Measurements from ENCODE around the gene CDH23.

Gene CDH23

DNA sequence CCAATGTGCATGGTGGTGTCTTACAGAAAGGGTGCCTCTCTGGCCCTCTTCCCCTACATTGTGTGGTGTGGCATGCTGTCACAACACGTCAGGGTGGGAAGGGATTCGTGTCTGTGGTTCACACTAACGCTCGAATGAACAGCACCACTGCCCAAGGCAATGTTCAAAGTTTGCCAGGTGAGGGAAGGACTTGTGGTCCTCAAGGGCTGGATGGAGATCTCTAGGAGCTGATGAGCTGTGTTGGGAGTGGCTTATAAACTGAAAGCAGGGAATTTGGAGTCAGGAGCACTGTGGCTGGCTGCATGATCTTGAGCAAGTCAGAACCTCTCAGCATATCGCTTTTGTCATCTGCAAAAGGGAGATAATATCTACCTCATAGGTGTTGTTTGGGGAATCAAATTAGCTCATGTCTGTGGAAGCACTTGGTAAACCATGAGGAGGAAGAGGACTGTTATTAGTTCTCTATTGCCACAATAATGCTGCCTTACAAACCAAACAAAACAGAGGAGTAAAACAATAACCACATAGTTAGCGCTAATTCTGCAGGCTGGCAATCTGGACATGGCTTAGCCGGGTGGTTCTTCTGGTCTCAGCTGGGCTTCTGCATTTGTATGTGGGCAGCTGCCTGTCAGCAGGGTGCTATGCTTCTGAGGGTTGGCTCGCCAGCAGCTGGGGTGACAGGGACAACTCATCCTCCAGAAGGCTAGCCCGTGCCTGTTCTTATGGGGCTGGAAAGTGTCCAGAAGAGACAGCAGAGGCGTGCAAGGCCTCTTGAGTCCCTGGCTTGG is 345.8 kb downstream of the CDH23 start:
- DNase-seq, result no peak
- Histone ChIP-seq H3K4me3 (ENCODE audit: low read length) (no peak overlapping the region), H3K9me3 (replicated peaks; ENCODE audit: insufficient read depth, low read length) (no peaks in the 10 kb centered on the region), H4K20me1 (ENCODE audit: insufficient read depth, low read length) (no peaks in the 10 kb centered on the region), H3K4me2 (ENCODE audit: low read depth, low read length) (no peak overlapping the region), H3K9me2 (replicated peaks; ENCODE audit: insufficient read depth, low read length) (no peaks in the 10 kb centered on the region), H2AFZ (ENCODE audit: low read length) (no peak overlapping the region), H3F3A (ENCODE audit: insufficient read depth, low read length) (0 out of 2 replicates have a peak, but pooled peaks cover under 1% of the 10 kb centered on the region), H3K9ac (ENCODE audit: low read length) (no peak overlapping the region), H3K36me3 (replicated peaks; ENCODE audit: insufficient read depth, low read length) (no peaks in the 10 kb centered on the region), H3K79me2 (ENCODE audit: low read length) (no peaks in the 10 kb centered on the region), H3K27ac (ENCODE audit: low read length) (no peak overlapping the region), H3K4me1 (ENCODE audit: low read length) (peaks cover 1% of the 10 kb centered on the region), H3K27me3 (replicated peaks; ENCODE audit: insufficient read depth, low read length) (no peaks in the 10 kb centered on the region)
- TF ChIP-seq, protein P1, sequence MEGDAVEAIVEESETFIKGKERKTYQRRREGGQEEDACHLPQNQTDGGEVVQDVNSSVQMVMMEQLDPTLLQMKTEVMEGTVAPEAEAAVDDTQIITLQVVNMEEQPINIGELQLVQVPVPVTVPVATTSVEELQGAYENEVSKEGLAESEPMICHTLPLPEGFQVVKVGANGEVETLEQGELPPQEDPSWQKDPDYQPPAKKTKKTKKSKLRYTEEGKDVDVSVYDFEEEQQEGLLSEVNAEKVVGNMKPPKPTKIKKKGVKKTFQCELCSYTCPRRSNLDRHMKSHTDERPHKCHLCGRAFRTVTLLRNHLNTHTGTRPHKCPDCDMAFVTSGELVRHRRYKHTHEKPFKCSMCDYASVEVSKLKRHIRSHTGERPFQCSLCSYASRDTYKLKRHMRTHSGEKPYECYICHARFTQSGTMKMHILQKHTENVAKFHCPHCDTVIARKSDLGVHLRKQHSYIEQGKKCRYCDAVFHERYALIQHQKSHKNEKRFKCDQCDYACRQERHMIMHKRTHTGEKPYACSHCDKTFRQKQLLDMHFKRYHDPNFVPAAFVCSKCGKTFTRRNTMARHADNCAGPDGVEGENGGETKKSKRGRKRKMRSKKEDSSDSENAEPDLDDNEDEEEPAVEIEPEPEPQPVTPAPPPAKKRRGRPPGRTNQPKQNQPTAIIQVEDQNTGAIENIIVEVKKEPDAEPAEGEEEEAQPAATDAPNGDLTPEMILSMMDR (IDR thresholded peaks at IDR 0.05; ENCODE audit: low read length), result no peak
- TF ChIP-seq EZH2 (optimal IDR thresholded peaks at IDR 0.05; ENCODE audit: low read depth, low read length), result no peak
- no peak for TF ChIP-seq EZH2phosphoT487 (IDR thresholded peaks at IDR 0.05; ENCODE audit: low read length)

DNA sequence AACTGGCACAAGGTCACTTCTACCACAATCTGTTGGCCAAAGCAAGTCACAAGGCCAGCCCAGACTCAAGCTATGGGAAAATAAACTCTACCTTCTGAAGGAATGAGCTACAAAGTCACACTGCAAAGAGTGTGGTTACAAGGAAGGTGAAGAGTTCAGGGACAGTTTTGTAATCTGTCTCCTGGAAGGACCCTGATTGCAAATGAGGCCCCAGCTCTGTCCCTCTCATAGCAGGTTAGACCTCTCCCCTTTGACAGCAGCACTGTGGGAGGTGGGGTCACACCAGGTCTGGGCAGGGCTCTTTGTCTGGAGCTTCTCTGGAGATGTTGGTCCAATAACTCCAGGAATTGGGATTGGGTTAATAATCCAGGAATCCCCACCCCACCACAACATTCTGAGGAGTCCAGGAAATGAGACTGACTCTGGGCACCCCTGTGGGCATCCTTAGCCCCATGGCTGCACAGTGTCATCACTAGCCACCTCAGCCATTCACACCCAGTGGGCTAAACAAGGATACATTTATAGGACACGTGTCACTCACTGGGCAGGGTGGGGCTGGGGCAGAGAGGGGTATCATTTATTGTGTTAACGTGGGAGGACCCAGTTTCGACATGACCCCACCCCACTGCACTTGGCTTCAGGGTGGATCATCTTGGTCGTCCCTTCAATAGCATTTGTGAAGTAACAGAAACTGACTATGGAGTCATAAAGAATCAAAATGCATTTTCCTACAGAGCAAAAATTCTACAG is 346.5 kb downstream of the CDH23 start:
- Histone ChIP-seq H3F3A (ENCODE audit: insufficient read depth, low read length) (peaks cover 8% of the 10 kb centered on the region; the same call in 1 of the 2 replicates), H4K20me1 (ENCODE audit: insufficient read depth, low read length) (no peaks in the 10 kb centered on the region), H3K27me3 (replicated peaks; ENCODE audit: insufficient read depth, low read length) (no peaks in the 10 kb centered on the region), H3K79me2 (ENCODE audit: low read length) (no peaks in the 10 kb centered on the region), H3K4me2 (ENCODE audit: low read depth, low read length) (no peak overlapping the region), H3K36me3 (replicated peaks; ENCODE audit: insufficient read depth, low read length) (no peaks in the 10 kb centered on the region), H2AFZ (ENCODE audit: low read length) (no peak overlapping the region), H3K4me3 (ENCODE audit: low read length) (no peak overlapping the region), H3K9me2 (replicated peaks; ENCODE audit: insufficient read depth, low read length) (no peaks in the 10 kb centered on the region), H3K27ac (ENCODE audit: low read length) (no peak overlapping the region), H3K4me1 (ENCODE audit: low read length) (peaks cover 9% of the 10 kb centered on the region), H3K9ac (ENCODE audit: low read length) (no peak overlapping the region), H3K9me3 (replicated peaks; ENCODE audit: insufficient read depth, low read length) (no peaks in the 10 kb centered on the region)
- no peak for DNase-seq
- TF ChIP-seq EZH2 (optimal IDR thresholded peaks at IDR 0.05; ENCODE audit: low read depth, low read length) (no peak), EZH2phosphoT487 (IDR thresholded peaks at IDR 0.05; ENCODE audit: low read length) (no peak)
- TF ChIP-seq, protein P1 (IDR thresholded peaks at IDR 0.05; ENCODE audit: low read length), result no peak

DNA sequence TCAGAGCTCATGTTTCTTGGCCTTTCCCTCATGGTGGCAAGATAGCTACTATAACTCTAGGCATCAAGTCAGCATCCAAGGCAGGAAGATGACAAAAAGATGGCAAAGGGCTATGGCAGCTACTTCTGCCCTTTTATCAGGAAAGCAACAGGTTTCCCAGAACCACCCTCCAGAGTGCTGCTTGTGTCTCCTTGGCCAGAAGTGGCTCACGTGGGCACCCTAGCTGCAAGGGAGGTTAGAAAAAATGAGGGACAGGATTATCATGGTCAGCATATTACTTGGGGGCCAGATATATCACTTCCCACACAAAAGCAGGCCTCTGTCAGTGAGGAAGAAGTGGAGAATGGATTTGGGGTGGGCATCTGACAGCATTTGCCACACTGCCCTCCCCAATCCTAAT is 347.1 kb downstream of the CDH23 start:
- H2AFZ ChIP-seq (ENCODE audit: low read length), result no peak overlapping the region
- TF ChIP-seq EZH2phosphoT487 (IDR thresholded peaks at IDR 0.05; ENCODE audit: low read length), result no peak
- TF ChIP-seq, protein P1 (IDR thresholded peaks at IDR 0.05; ENCODE audit: low read length), result no peak
- TF ChIP-seq EZH2 (optimal IDR thresholded peaks at IDR 0.05; ENCODE audit: low read depth, low read length), result no peak
- H4K20me1 ChIP-seq (ENCODE audit: insufficient read depth, low read length), result no peaks in the 10 kb centered on the region

More for the DNA sequence above, 347.1 kb downstream of the CDH23 start:
- Histone ChIP-seq H3K9me3 (replicated peaks; ENCODE audit: insufficient read depth, low read length) (no peaks in the 10 kb centered on the region), H3K79me2 (ENCODE audit: low read length) (no peaks in the 10 kb centered on the region), H3K4me3 (ENCODE audit: low read length) (no peak overlapping the region), H3K9me2 (replicated peaks; ENCODE audit: insufficient read depth, low read length) (no peaks in the 10 kb centered on the region), H3F3A (ENCODE audit: insufficient read depth, low read length) (peaks cover 14% of the 10 kb centered on the region; the same call in 1 of the 2 replicates), H3K27ac (ENCODE audit: low read length) (no peak overlapping the region), H3K4me2 (ENCODE audit: low read depth, low read length) (no peak overlapping the region), H3K36me3 (replicated peaks; ENCODE audit: insufficient read depth, low read length) (no peaks in the 10 kb centered on the region), H3K4me1 (ENCODE audit: low read length) (peaks cover 15% of the 10 kb centered on the region), H3K9ac (ENCODE audit: low read length) (no peak overlapping the region), H3K27me3 (replicated peaks; ENCODE audit: insufficient read depth, low read length) (no peaks in the 10 kb centered on the region)
- DNase-seq, result no peak

All from MM.1S (cell line).